OCI-LY1 (cell line): ENCODE results near the gene TARS1.

Experiments
- H2AFZ ChIP-seq: fragments of 200-600 bp; sonication (generic), shearing (Covaris generic); 2 replicates; pipeline ENCODE4 v1.6.0; 2014; ENCODE audit warnings: antibody characterized with exemption, mild to moderate bottlenecking, low read length
- H3F3A ChIP-seq: fragments of 200-600 bp; sonication (generic), shearing (Covaris generic); 2 replicates; pipeline ENCODE4 v1.6.0; 2014; ENCODE audit warnings: mild to moderate bottlenecking, antibody characterized with exemption, low read length, moderate library complexity; ENCODE audit not compliant: insufficient read depth
- H3K27ac ChIP-seq: fragments of 200-600 bp; sonication (generic); 2 replicates; pipeline ENCODE4 v1.5.1; 2014; ENCODE audit warnings: low read length, mixed run types, mild to moderate bottlenecking, low read depth; ENCODE audit not compliant: poor library complexity, severe bottlenecking
- H3K27me3 ChIP-seq: fragments of 200-600 bp; sonication (generic); 2 replicates; pipeline ENCODE4 v1.6.0; 2014; ENCODE audit warnings: antibody characterized with exemption, mild to moderate bottlenecking, low read length, moderate library complexity; ENCODE audit not compliant: insufficient read depth
- H3K36me3 ChIP-seq: fragments of 200-600 bp; sonication (generic); 2 replicates; pipeline ENCODE4 v1.6.1; 2014; ENCODE audit warnings: mild to moderate bottlenecking, antibody characterized with exemption, low read length, moderate library complexity, mixed read lengths; ENCODE audit not compliant: insufficient read depth
- H3K4me1 ChIP-seq: fragments of 200-600 bp; sonication (generic); 2 replicates; pipeline ENCODE4 v1.5.1; 2014; ENCODE audit warnings: mild to moderate bottlenecking, low read length, moderate library complexity; ENCODE audit not compliant: insufficient read depth, severe bottlenecking
- H3K4me2 ChIP-seq: fragments of 200-600 bp; sonication (generic), shearing (Covaris generic); 2 replicates; pipeline ENCODE4 v1.6.1; 2014; ENCODE audit warnings: low read length
- H3K4me3 ChIP-seq: fragments of 200-600 bp; sonication (generic); 2 replicates; pipeline ENCODE4 v1.5.1; 2014; ENCODE audit warnings: low read length, low read depth, mild to moderate bottlenecking, mixed read lengths; ENCODE audit not compliant: poor library complexity, severe bottlenecking
- H3K79me2 ChIP-seq: fragments of 200-600 bp; shearing (Covaris generic); 2 replicates; pipeline ENCODE4 v1.6.1; 2016; ENCODE audit warnings: mixed run types, low read length, mixed read lengths; ENCODE audit not compliant: insufficient read depth
- H3K9ac ChIP-seq: fragments of 200-600 bp; sonication (generic), shearing (Covaris generic); 2 replicates; pipeline ENCODE4 v1.6.1; 2014; ENCODE audit warnings: mild to moderate bottlenecking, low read length, mixed read lengths
- H3K9me2 ChIP-seq: fragments of 200-600 bp; sonication (generic), shearing (Covaris generic); 2 replicates; pipeline ENCODE4 v1.6.1; 2014; ENCODE audit warnings: low read depth, mild to moderate bottlenecking, low read length, mixed read lengths
- H3K9me3 ChIP-seq: fragments of 200-600 bp; shearing (Covaris generic); 2 replicates; pipeline ENCODE4 v1.6.1; 2014; ENCODE audit warnings: low read length, mixed read lengths
- H4K20me1 ChIP-seq: fragments of 200-600 bp; sonication (generic), shearing (Covaris generic); 2 replicates; pipeline ENCODE4 v1.6.0; 2016; ENCODE audit warnings: mild to moderate bottlenecking, low read length; ENCODE audit not compliant: insufficient read depth
- EZH2 ChIP-seq: fragments of 200-600 bp; sonication (generic), shearing (Covaris generic); IDR thresholded peaks from 2 replicates; pipeline ENCODE4 v1.8.0; 2017; ENCODE audit warnings: borderline replicate concordance, mixed run types, mild to moderate bottlenecking, antibody characterized with exemption, low read length, moderate library complexity, mixed read lengths
- TF ChIP-seq, protein P1 (sequence below): fragments of 200-600 bp; sonication (generic), shearing (Covaris generic); IDR thresholded peaks from 2 replicates; pipeline ENCODE4 v1.5.1; 2017; ENCODE audit warnings: mild to moderate bottlenecking, antibody characterized with exemption, low read length, moderate library complexity, mixed read lengths

TARS1 gene

DNA sequence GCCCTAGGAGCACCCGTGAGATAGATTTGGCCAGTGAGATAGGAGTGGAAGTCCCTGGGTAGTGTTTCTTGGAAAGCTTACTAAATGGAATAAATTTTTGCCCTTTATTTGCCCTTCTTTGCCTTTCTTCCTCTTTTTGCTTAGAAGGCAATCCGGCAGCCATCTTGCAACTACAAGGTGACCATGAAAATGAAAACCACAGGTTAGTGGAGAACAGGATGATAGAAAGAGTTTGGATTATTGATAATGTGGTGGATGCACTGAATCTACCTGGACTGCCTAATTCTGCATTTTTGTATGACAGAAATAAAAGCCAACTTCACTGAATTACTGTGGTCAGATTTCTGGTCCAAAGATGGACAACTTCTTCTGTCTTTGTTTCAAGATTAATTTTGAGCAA is 33.2 kb downstream of the TARS1 start:
- Histone ChIP-seq H4K20me1 (no peaks in the 10 kb centered on the region), H3K4me2 (no peak overlapping the region), H3K27ac (no peak overlapping the region), H3K36me3 (peaks cover 14% of the 10 kb centered on the region), H3K4me1 (no peaks in the 10 kb centered on the region), H3K79me2 (no peaks in the 10 kb centered on the region), H2AFZ (no peak overlapping the region), H3K9ac (no peak overlapping the region), H3K4me3 (no peak overlapping the region), H3F3A (no peaks in the 10 kb centered on the region), H3K9me2 (no peaks in the 10 kb centered on the region), H3K9me3 (no peaks in the 10 kb centered on the region), H3K27me3 (no peaks in the 10 kb centered on the region)
- TF ChIP-seq EZH2 = no peak
- TF ChIP-seq, protein P1, sequence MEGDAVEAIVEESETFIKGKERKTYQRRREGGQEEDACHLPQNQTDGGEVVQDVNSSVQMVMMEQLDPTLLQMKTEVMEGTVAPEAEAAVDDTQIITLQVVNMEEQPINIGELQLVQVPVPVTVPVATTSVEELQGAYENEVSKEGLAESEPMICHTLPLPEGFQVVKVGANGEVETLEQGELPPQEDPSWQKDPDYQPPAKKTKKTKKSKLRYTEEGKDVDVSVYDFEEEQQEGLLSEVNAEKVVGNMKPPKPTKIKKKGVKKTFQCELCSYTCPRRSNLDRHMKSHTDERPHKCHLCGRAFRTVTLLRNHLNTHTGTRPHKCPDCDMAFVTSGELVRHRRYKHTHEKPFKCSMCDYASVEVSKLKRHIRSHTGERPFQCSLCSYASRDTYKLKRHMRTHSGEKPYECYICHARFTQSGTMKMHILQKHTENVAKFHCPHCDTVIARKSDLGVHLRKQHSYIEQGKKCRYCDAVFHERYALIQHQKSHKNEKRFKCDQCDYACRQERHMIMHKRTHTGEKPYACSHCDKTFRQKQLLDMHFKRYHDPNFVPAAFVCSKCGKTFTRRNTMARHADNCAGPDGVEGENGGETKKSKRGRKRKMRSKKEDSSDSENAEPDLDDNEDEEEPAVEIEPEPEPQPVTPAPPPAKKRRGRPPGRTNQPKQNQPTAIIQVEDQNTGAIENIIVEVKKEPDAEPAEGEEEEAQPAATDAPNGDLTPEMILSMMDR = no peak

DNA sequence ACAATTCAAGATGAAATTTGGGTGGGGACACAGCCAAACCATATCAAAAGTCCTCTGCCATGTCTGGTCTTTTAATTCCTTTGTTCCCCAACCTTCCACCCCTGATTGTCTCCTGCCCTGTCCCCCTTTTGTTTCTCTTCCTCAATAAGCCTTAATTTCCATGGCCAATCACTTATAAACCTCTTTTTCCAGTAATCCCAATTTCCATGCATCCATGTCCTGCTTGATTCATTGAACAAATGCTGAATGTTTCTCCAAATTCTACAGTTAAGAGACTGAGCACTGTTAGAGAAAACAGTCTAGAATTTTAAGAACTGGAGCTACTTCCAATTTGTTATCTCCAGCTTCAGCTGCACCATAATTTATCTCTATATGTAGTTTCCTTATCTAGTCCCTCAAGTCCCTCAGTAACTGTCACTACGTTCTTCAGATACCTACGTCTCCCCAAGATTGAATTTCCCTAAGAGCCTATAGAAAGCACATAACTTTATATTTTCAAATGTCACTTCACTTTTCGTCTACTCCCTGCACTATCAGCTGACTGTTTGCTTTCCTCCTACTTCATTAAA is 34.2 kb downstream of the TARS1 start:
- Histone ChIP-seq H3K9ac (no peak overlapping the region), H3K4me3 (no peak overlapping the region), H3K27ac (no peak overlapping the region), H3K27me3 (no peaks in the 10 kb centered on the region), H3K9me2 (no peaks in the 10 kb centered on the region), H2AFZ (no peak overlapping the region), H3K4me2 (no peak overlapping the region), H3K36me3 (peaks cover 11% of the 10 kb centered on the region), H3K4me1 (no peaks in the 10 kb centered on the region), H3F3A (no peaks in the 10 kb centered on the region), H3K9me3 (no peaks in the 10 kb centered on the region), H3K79me2 (no peaks in the 10 kb centered on the region), H4K20me1 (no peaks in the 10 kb centered on the region)
- no peak for TF ChIP-seq EZH2
- TF ChIP-seq, protein P1 = no peak

DNA sequence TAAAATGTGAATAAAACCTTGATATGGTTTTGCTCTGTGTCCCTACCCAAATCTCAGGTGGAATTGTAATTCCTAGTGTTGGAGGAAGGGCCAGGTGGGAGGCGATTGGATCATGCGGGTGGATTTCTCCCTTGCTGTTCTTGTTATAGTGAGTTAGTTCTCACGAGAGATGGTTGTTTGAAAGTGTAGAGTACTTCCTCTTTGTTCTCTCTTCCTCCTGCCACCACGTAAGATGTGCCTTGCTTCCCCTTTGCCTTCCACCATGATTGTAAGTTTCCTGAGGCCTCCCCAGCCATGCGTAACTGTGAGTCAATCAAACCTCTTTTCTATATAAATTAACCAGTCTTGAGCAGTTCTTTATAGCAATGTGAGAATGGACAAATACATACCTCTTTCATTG is 34.9 kb downstream of the TARS1 start:
- H3K9me2 ChIP-seq = no peaks in the 10 kb centered on the region
- no peaks in the 10 kb centered on the region for H3K27me3 ChIP-seq
- H3K9me3 ChIP-seq = no peaks in the 10 kb centered on the region

More for the DNA sequence above, 34.9 kb downstream of the TARS1 start:
- no peak overlapping the region for H3K27ac ChIP-seq
- H3K4me2 ChIP-seq = no peak overlapping the region
- H3K4me3 ChIP-seq = no peak overlapping the region
- peaks cover 8% of the 10 kb centered on the region; the same call in 1 of the 2 replicates for H3K36me3 ChIP-seq
- TF ChIP-seq, protein P1 = no peak
- TF ChIP-seq EZH2 = no peak
- no peak overlapping the region for H2AFZ ChIP-seq
- H3F3A ChIP-seq = no peaks in the 10 kb centered on the region
- H4K20me1 ChIP-seq = no peaks in the 10 kb centered on the region
- no peak overlapping the region for H3K9ac ChIP-seq
- no peaks in the 10 kb centered on the region for H3K79me2 ChIP-seq
- no peaks in the 10 kb centered on the region for H3K4me1 ChIP-seq
